ENCODE data around the gene GALK1.

DNA sequence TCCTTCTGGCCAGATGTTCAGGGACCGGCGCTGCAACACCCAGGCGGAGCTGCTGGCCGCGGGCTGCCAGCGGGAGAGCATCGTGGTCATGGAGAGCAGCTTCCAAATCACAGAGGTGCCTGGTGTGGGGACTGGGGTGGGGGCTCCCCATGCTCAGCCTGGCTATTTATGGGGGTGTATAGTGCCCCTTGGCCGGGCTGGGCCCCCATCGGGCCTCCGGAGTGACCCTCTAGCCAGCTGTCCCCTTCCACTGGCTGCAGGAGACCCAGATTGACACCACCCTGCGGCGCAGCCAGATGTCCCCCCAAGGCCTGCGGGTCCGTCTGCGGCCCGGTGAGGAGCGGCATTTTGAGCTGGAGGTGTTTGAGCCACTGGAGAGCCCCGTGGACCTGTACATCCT is 37.6 kb downstream of the GALK1 start:
- TF ChIP-seq CTCF (conservative IDR thresholded peaks at IDR 0.05; ENCODE audit: low read depth, low read length) (no peak), EZH2 (IDR thresholded peaks at IDR 0.05; ENCODE audit: low read length, unreplicated experiment) (no peak)

Measured in PC-3 (cell line).